SK-N-SH treated with all-trans-retinoic acid at 6 μM for 48 hours (cell line): Measurements from ENCODE around the gene CABYR.

Source experiments
- PATZ1 ChIP-seq: fragments of 250-450 bp; sonication (Bioruptor Pico); IDR thresholded peaks from 2 replicates; pipeline ENCODE4 v1.8.0; 2020; ENCODE audit warnings: mild to moderate bottlenecking, moderate library complexity, borderline replicate concordance
- ZNF70 ChIP-seq: fragments of 450-650 bp; formaldehyde crosslinking; IDR thresholded peaks from 2 replicates; pipeline ENCODE4 v1.5.0; 2020; ENCODE audit warnings: mild to moderate bottlenecking, moderate library complexity

GRCh38 chr18:24177499-24178133 is 38.8 kb downstream of the CABYR start:
- no peak for TF ChIP-seq PATZ1
- TF ChIP-seq ZNF70 = no peak
